Activated T-helper 1 cell treated with Interleukin-2 at 50 U/mL for 16 hours (primary cell): ENCODE data around the gene WDFY1.
"Not testable (repeated sequence)": the region's sequence is repeated elsewhere in the genome, so short reads cannot be mapped to it uniquely, and the experiment has no call there.

Experiments
- DNase-seq: peaks from one replicate; pipeline ENCODE4 v3.0.0-alpha.2; 2020; ENCODE audit warnings: low read depth

WDFY1 gene

GRCh38 chr2:223896833-223897311 lies 48.3 kb downstream of the WDFY1 start:
- no peak for DNase-seq

- no peak for DNase-seq
Observed at GRCh38 chr2:223894968-223895367, 50.2 kb downstream of the WDFY1 start.

DNA sequence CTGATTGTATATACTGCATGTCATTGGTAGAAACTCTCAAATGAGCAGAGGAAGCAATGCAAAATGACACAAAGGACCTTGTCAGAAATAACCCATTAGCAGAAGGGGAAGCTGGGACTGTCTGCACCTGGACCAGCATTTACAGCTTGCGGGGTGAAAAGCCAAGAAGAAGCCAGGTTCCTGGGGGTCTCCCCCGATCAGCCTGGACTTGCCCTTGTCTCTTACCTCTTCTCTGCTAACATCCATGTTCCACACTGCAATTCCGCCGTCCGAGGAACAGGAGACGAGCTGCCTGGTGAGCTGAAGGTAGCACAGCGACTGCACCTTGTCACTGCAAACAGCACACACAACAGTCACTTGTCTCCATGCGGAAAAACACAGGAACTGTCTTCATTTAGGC lies 51.1 kb downstream of the WDFY1 start:
- no peak for DNase-seq

DNA sequence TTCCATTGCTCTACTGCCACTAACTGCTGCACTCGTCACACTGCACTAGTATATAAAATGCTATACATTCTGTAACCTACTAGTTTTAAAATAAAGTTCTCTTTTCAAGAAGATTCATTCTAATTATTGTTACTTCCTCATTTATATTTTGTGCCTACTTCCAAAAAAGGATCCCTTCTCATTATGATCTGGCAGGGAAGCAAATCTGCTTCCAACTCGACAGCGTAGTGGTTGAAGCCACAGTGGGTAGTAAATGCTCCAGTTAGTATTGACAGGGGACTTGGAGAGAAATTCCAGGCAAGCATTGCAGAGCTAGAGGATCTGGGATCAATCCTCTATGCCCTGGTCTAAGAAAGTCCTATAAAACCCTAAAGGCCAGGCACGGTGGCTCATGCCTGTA lies 54.4 kb downstream of the WDFY1 start:
- no peak for DNase-seq

DNA sequence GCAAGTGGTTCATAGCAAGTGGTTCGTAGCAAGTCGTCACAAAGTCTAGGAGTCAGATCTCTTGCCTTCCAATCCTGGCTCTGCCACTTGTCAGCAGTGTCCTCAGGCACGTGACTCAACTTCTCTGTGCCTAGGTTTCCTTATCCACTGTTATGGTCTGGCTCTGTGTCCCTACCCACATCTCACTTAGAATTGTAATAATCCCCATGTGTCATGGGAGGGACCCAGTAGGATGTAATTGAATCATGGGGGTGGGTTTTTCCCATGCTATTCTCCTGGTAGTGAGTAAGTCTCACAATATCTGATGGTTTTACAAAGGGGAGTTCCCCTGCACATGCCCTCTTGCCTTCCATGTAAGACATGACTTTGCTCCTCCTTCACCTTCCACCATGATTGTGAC lies 55.9 kb downstream of the WDFY1 start:
- no peak for DNase-seq

DNA sequence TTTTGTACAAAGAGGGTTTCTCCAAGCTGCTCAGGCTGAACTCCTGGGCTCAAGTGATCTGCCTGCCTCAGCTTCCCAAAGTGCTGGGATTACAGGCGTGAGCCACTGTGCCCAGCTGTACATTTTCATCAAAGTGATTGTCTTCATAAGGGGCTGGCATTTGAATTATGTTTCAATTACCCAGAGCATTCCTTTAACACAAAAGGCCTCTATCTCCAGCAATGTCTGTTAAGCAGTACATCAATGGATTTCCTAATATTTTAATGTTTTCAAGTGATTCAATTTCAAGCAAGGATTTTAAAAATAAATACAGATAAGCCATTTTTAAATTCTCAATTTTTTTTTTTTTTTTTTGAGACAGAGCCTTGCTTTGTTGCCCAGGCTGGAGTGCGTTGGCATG lies 56.9 kb downstream of the WDFY1 start:
- DNase-seq = no peak

DNA sequence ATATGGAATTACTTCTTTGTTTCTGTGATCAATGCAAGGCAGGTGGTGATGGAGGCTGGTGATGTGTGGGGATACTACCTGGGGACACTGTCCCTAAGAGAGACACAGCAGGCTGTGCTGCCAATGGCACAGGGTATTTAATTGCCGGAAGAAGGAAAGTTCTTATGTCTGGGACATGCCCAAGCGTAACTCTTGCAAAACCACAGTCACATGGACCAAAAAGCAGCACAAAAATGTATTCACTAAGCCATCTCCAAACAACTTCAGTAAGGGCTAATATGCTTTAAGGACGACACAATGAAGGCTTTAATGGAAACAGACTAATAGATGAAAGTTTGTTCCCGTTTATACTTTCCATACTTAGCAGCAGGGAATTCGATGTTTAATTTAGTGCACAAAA lies 58.0 kb downstream of the WDFY1 start:
- DNase-seq = no peak

DNA sequence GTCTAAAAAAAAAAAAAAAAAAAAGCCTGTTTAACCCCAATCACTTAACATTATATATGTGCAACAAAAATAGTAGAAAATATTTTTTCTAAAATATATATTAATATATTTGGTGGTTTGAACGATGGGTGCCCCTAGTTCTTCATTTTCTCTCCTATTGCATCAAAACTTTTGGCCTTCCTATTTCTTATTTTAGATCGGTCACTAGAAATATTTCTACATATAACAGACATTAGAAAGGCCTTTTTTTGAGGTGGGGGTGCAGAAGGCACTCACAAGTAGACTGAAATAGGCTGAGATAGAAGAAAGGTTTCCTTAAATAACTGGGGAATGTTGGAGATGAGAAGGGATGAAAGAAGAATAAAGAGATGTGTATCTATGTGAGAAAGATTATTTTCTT lies 58.4 kb downstream of the WDFY1 start:
- no peak for DNase-seq

GRCh38 chr2:223884399-223884798 lies 60.7 kb downstream of the WDFY1 start:
- no peak for DNase-seq

DNA sequence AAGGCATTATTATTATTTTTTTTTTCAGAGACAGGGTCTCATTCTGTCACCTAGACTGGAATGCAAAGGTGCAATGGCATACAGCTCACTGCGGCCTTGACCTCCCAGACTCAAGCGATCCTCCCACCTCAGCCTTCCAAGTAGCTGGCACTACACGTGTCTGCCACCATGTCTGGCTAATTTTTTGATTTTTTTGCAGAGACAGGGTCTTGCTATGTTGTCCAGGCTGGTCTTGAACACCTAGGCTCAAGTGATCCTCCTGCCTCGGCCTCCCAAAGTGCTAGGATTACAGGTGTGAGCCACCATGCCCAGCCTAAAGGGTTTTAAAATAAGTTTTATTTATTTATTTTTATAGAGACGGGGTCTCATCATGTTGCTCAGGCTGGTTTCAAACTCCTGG lies 62.4 kb downstream of the WDFY1 start:
- no peak for DNase-seq

DNA sequence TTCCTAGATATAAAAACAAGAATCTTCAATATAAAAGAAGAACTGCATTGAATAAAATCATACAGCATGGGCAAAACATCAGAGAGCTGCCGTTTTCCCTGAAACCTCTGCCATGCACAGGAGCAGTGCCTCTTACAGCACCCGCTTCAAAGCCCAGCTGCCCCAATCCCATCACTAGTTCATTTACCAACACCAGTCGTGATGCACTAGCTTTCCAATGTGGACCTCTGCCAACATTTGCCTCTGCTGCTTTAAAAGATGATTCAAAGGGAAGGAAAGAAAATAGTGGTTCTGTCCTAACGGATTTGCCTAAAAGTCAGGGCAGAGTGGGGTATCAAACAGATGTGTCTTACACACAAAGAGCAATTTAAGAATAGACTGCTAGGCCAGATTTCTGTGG lies 64.3 kb downstream of the WDFY1 start:
- no peak for DNase-seq

GRCh38 chr2:223877721-223878410 lies 67.3 kb downstream of the WDFY1 start:
- no peak for DNase-seq

GRCh38 chr2:223873672-223874071 lies 71.5 kb downstream of the WDFY1 start:
- DNase-seq = no peak

GRCh38 chr2:223872772-223873171 lies 72.4 kb downstream of the WDFY1 start:
- not testable (repeated sequence) for DNase-seq

DNA sequence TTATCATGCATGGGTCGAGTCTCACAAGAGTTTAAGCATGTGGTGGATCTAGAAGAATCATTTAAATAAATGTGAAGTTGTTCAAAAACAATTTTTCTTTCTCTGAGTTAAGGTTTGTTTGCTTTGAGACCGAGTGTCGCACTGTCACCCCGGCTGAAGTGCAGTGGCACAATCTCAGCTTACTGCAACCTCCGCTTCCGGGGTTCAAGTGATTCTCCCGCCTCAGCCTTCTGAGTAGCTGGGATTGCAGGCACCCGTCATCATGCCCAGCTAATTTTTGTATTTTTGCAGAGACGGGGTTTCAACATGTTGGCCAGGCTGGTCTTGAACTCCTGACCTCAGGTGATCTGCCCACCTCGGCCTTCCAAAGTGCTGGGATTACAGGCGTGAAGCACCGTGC lies 73.5 kb downstream of the WDFY1 start:
- not testable (repeated sequence) for DNase-seq

DNA sequence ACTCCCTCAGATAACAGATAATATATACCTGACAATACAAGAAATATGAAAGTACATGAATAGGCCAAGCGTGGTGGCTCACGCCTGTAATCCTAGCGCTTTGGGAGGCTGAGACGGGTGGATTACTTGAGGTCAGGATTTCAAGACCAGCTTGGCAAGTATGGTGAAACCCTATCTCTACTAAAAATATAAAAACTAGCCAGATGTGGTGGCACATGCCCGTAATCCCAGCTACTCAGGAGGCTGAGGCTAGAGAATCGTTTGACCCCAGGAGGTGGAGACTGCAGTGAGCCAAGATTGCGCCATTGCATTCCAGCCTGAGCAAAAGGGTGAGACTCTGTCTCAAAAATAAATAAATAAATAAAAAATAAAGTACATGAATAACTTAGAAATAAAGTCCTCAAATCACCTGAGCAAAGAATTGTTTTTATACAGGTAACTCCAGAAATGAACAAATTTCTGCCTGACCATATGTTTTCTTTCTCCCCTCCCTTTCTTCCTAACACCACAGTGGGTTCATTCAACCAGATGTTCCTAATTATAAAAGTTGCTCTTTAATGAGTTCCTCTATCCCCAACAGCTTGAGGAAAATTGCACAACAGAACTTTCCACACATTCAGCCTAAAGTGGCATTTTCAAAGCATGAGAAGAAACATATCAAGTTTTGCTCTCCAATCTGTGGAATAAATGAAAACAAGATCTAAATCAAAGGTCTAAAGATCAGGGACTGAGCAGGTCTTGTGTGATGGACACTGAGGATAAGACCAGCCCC lies 74.1 kb downstream of the WDFY1 start:
- DNase-seq = no peak

- DNase-seq = no peak
Observed at GRCh38 chr2:223868005-223868404, 77.1 kb downstream of the WDFY1 start.

DNA sequence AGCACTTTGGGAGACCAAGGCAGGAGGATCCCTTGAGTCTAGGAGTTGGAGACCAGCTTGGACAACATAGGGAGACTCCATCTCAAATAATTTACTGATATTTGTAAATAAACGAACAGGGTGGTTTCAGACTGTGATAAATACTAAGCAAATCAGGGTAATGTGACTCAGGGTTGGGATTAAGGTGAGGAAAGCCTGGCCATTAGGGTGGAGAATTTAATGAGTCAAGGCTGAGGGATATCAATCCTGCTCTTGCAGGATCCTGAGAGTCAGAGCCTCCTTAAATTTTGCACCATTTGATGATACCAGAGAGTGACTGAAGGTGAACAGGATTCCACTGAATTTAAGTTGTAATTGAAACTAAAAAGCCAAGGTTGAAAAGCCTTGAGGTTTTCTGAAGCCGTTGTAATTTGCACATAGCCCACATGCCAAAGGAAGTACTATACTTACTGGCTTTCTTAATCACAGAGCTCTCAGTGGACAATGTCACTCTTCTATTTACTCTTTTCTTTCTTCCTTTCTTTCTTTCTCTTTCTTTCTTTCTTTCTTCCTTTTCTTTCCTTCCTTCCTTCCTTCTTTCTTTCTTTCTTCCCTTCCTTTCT lies 79.1 kb downstream of the WDFY1 start:
- no peak for DNase-seq

GRCh38 chr2:223865124-223865523 lies 80.0 kb downstream of the WDFY1 start:
- DNase-seq = no peak

DNA sequence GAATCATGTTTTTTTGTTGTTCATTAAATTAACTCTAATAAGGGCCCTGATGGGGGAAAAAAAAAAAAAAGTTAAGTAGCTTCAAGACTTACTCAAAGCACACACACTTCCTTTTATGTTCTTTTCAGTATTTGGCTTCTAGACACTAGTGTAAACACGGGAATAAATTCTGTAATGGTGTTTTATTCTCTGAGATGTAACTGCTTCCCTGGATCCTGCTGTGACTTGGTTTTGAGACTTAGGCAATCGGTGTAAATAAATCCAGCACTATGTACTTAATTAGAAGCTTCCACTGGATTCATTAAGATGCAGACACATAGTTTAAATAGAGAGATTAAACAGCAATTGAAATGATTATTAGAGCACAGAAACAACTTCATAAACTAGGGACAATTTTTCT lies 81.6 kb downstream of the WDFY1 start:
- DNase-seq = no peak

- no peak for DNase-seq
Observed at GRCh38 chr2:223860809-223861738, 84.1 kb downstream of the WDFY1 start.

GRCh38 chr2:223859070-223859469 lies 86.1 kb downstream of the WDFY1 start:
- no peak for DNase-seq
